DND-41 (cell line): ENCODE data around the gene SMURF1.

Source experiments
- ATAC-seq: fragments of 200-7000 bp; cut with Tn5 transposase; 3 replicates; pipeline ENCODE4 v1.9.1; 2021; ENCODE audit warnings: low read depth; ENCODE audit not compliant: insufficient read depth
- DNase-seq: peaks from one replicate; pipeline ENCODE4 v3.0.0-alpha.2; 2020
- H2AFZ ChIP-seq: 2 replicates; pipeline ENCODE4 v1.6.0; 2012; ENCODE audit warnings: low read depth, low read length
- H3K27ac ChIP-seq: 2 replicates; pipeline ENCODE4 v1.5.1; 2012; ENCODE audit warnings: low read length, inconsistent platforms
- H3K27me3 ChIP-seq: fragments of 200-600 bp; sonication (generic); 2 replicates; pipeline ENCODE4 v1.6.0; 2012; ENCODE audit warnings: low read length, mild to moderate bottlenecking, inconsistent platforms; ENCODE audit not compliant: insufficient read depth, poor library complexity
- H3K36me3 ChIP-seq: 2 replicates; pipeline ENCODE4 v1.5.1; 2012; ENCODE audit warnings: low read length, inconsistent platforms; ENCODE audit not compliant: insufficient read depth
- H3K4me1 ChIP-seq: 2 replicates; pipeline ENCODE4 v1.5.1; 2012; ENCODE audit warnings: mild to moderate bottlenecking, low read length; ENCODE audit not compliant: insufficient read depth
- H3K4me2 ChIP-seq: 2 replicates; pipeline ENCODE4 v1.6.0; 2012; ENCODE audit warnings: mild to moderate bottlenecking, moderate library complexity, low read length, inconsistent platforms; ENCODE audit not compliant: insufficient read depth
- H3K4me3 ChIP-seq, 2 experiments: fragments of 200-600 bp in 1 of 2; shearing (Covaris generic) in 1 of 2; 2 replicates each; pipeline ENCODE4 v1.5.1; 2012 to 2016; ENCODE audit warnings: inconsistent platforms in 2 of 2, low read length in 2 of 2, mild to moderate bottlenecking in 2 of 2, low read depth in 1 of 2, moderate library complexity in 1 of 2
- H3K79me2 ChIP-seq: 2 replicates; pipeline ENCODE4 v1.6.0; 2012; ENCODE audit warnings: low read length, inconsistent platforms; ENCODE audit not compliant: insufficient read depth
- H3K9ac ChIP-seq: 2 replicates; pipeline ENCODE4 v1.6.0; 2012; ENCODE audit warnings: low read depth, mild to moderate bottlenecking, inconsistent platforms, low read length, moderate library complexity
- H3K9me3 ChIP-seq: 2 replicates; pipeline ENCODE4 v1.5.1; 2012; ENCODE audit warnings: low read length, moderate library complexity, mild to moderate bottlenecking, inconsistent platforms; ENCODE audit not compliant: insufficient read depth, severe bottlenecking
- H4K20me1 ChIP-seq: 2 replicates; pipeline ENCODE4 v1.6.0; 2012; ENCODE audit warnings: low read length; ENCODE audit not compliant: insufficient read depth
- EZH2 ChIP-seq: IDR thresholded peaks from 3 replicates; pipeline ENCODE4 v1.6.1; 2012; ENCODE audit warnings: borderline replicate concordance, low read depth, mild to moderate bottlenecking, moderate library complexity, low read length, inconsistent platforms; ENCODE audit not compliant: severe bottlenecking
- TF ChIP-seq, protein P1 (sequence below): IDR thresholded peaks from 2 replicates; pipeline ENCODE4 v1.5.1; 2012; ENCODE audit warnings: borderline replicate concordance, low read length, moderate library complexity, mild to moderate bottlenecking; ENCODE audit not compliant: poor library complexity, severe bottlenecking; ENCODE audit errors: extremely low read depth

Gene SMURF1

DNA sequence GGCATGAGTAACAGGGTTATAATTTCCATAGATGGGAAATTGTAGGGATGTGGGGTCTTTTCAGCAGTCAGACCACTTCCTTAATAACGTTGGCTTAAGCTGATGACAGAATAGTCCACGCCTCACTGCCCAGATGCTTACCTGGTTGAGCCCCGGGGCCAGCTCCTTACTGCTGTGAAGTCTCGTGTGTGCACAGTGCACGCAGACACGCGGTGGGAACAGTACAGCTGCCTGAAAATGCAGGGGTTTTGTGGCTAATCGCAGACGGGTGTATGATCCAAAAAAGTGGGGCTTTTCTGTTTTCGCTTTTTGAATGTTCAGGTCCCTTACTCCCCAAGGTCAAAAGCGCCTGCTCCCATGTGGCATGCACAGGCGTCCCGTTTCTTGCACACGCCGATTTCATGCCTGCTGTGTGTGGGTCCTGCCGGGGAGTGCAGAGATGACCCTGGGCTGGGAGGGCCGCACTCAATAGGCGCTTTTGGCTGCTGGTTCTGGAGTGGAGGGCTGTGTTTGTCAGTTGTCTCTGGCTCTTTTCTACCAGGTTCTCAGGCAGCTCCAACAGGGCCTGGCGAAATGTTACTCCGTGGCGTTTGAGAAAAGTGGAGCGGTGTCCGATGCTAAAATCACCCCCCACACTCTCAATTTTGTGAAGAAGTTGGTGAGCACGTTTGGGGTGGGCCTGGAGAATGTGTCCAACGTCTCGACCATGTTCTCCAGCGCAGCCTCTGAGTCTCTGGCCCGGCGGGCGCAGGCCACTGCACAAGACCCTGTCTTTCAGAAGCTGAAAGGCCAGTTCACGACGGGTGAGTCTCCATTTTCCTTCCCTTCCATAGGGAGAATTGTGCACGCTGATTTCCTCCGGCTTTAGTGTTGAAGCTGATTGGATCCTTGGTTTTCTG is 149.6 kb downstream of the SMURF1 start:
- H3K79me2 ChIP-seq, result no peaks in the 10 kb centered on the region
- peaks cover 91% of the 10 kb centered on the region for H3K36me3 ChIP-seq
- H3K4me2 ChIP-seq, result no peak overlapping the region
- H3K27ac ChIP-seq, result no peak overlapping the region
- DNase-seq (no peak), ATAC-seq (no peak)
- no peaks in the 10 kb centered on the region for H3K27me3 ChIP-seq
- no peak overlapping the region for H2AFZ ChIP-seq
- no peak overlapping the region for H3K9ac ChIP-seq
- TF ChIP-seq, protein P1, sequence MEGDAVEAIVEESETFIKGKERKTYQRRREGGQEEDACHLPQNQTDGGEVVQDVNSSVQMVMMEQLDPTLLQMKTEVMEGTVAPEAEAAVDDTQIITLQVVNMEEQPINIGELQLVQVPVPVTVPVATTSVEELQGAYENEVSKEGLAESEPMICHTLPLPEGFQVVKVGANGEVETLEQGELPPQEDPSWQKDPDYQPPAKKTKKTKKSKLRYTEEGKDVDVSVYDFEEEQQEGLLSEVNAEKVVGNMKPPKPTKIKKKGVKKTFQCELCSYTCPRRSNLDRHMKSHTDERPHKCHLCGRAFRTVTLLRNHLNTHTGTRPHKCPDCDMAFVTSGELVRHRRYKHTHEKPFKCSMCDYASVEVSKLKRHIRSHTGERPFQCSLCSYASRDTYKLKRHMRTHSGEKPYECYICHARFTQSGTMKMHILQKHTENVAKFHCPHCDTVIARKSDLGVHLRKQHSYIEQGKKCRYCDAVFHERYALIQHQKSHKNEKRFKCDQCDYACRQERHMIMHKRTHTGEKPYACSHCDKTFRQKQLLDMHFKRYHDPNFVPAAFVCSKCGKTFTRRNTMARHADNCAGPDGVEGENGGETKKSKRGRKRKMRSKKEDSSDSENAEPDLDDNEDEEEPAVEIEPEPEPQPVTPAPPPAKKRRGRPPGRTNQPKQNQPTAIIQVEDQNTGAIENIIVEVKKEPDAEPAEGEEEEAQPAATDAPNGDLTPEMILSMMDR, result no peak
- TF ChIP-seq EZH2, result no peak
- no peaks in the 10 kb centered on the region for H3K9me3 ChIP-seq
- peaks cover 5% of the 10 kb centered on the region; the same call in 1 of the 2 replicates for H4K20me1 ChIP-seq
- no peak overlapping the region for H3K4me3 ChIP-seq
- H3K4me1 ChIP-seq, result no peaks in the 10 kb centered on the region

DNA sequence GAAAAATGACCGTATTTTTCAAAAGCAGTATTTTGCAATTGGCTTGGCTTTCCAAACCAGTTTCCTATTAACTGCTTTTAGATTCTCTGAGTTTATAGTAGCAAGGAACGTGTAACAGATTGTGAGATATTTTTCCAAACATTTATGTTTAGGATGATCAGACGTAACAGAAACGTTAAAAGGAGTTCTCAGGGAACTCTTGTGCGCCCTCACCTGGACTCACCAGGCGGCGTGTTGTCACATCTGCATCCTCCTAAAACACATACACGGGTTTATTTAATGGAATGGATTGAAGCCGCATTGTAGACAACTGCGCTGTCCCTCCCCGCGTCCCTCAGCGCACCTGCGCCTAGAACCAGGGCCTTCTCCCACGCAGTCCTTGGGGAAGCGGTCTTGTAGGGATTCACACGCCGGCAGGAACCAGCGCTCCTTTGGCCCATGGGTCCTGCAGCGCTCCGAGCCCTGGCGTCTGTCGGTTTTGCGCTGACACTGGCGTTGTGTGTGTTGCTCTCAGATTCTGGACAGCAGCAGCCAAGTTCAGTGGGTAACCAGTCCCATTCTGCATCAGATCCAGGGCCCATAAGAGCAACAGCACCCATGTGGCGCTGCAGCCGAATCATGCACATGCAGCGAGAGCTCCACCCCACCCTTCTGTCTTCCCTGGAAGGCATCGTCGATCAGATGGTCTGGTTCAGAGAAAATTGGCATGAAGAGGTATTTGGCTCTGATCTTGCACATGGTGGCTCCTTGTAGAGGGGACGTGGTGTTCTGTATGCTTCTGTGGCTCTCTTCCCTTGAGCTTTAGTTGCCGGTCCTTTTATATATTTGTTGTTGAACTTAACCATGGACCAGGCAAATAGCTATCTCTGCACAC is 150.6 kb downstream of the SMURF1 start:
- no peak overlapping the region for H3K27ac ChIP-seq
- TF ChIP-seq, protein P1, result peak; percentile 41
- TF ChIP-seq EZH2, result no peak
- no peaks in the 10 kb centered on the region for H3K4me1 ChIP-seq

DNA sequence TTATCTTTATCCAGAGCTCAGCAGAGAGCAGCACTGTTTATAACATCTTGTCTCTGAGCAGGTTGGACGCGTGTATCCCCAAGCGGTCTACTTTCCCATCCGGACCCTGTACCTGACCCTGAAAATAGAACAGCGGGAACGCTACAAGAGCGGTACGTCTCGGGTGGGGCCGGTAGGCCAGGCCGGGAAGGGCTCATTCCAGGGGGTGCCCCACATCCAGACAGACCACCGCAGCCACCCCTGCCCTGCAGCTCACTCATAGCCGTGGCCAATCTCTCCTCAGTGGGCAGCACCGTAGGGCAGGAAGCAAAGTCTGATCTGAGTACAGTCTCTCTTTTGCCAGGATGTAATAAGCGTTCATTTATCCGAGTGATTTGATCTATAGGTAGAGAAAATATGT is 151.8 kb downstream of the SMURF1 start:
- no peaks in the 10 kb centered on the region for H3K27me3 ChIP-seq
- H3K4me2 ChIP-seq, result no peak overlapping the region
- no peak overlapping the region for H3K9ac ChIP-seq
- H3K36me3 ChIP-seq, result peaks cover 92% of the 10 kb centered on the region
- no peaks in the 10 kb centered on the region for H3K9me3 ChIP-seq
- H3K4me3 ChIP-seq, result no peak overlapping the region
- H3K4me1 ChIP-seq, result no peaks in the 10 kb centered on the region
- no peak for DNase-seq
- ATAC-seq, result no peak
- no peak for TF ChIP-seq EZH2
- TF ChIP-seq, protein P1, result no peak
- H3K79me2 ChIP-seq, result no peaks in the 10 kb centered on the region
- no peak overlapping the region for H2AFZ ChIP-seq
- peaks cover 9% of the 10 kb centered on the region; the same call in 1 of the 2 replicates for H4K20me1 ChIP-seq
- no peak overlapping the region for H3K27ac ChIP-seq

More for the DNA sequence above, 150.6 kb downstream of the SMURF1 start:
- Histone ChIP-seq H2AFZ (no peak overlapping the region), H3K27me3 (no peaks in the 10 kb centered on the region), H3K4me3 (no peak overlapping the region), H3K9me3 (no peaks in the 10 kb centered on the region), H3K4me2 (no peak overlapping the region), H3K79me2 (no peaks in the 10 kb centered on the region), H3K9ac (no peak overlapping the region), H4K20me1 (peaks cover 9% of the 10 kb centered on the region; the same call in 1 of the 2 replicates), H3K36me3 (peaks cover 91% of the 10 kb centered on the region)
- no peak for ATAC-seq
- no peak for DNase-seq
